ENCODE data around the gene B9D1.
A peak's percentile ranks its signal among the peaks of the same experiment; 100 is the strongest.
"Not testable (repeated sequence)": the region's sequence is repeated elsewhere in the genome, so short reads cannot be mapped to it uniquely, and the experiment has no call there.

B9D1 gene

GRCh38 chr17:19359151-19359550 is 3.4 kb downstream of the B9D1 start:
- peaks cover 5% of the 10 kb centered on the region for H3K27me3 Mint-ChIP-seq
- no peaks in the 10 kb centered on the region for H3K9me3 Mint-ChIP-seq
- peaks cover 8% of the 10 kb centered on the region for H3K4me1 Mint-ChIP-seq
- no peaks in the 10 kb centered on the region for H3K36me3 Mint-ChIP-seq
- H3K4me3 Mint-ChIP-seq, result no peak overlapping the region
- no peak overlapping the region for H3K27ac Mint-ChIP-seq

- peaks cover 9% of the 10 kb centered on the region for H3K27me3 Mint-ChIP-seq
- H3K27ac Mint-ChIP-seq, result no peak overlapping the region
- H3K9me3 Mint-ChIP-seq, result no peaks in the 10 kb centered on the region
- H3K36me3 Mint-ChIP-seq, result no peaks in the 10 kb centered on the region
- H3K4me3 Mint-ChIP-seq, result no peak overlapping the region
- H3K4me1 Mint-ChIP-seq, result peaks cover 8% of the 10 kb centered on the region
These were observed 4.8 kb downstream of the B9D1 start for GRCh38 chr17:19357761-19358160.

GRCh38 chr17:19357351-19357750 is 5.2 kb downstream of the B9D1 start:
- Mint-ChIP-seq H3K27ac (no peak overlapping the region), H3K9me3 (no peaks in the 10 kb centered on the region), H3K36me3 (no peaks in the 10 kb centered on the region), H3K4me3 (no peak overlapping the region), H3K27me3 (peaks cover 9% of the 10 kb centered on the region), H3K4me1 (peaks cover 8% of the 10 kb centered on the region)

- Mint-ChIP-seq H3K4me3 (no peak overlapping the region), H3K9me3 (no peaks in the 10 kb centered on the region), H3K4me1 (no peaks in the 10 kb centered on the region), H3K27ac (no peak overlapping the region), H3K36me3 (no peaks in the 10 kb centered on the region), H3K27me3 (peaks cover 12% of the 10 kb centered on the region)
These were observed 7.8 kb downstream of the B9D1 start for GRCh38 chr17:19354748-19355147.

- not testable (repeated sequence) for H3K36me3 Mint-ChIP-seq, H3K4me3 Mint-ChIP-seq, H3K27me3 Mint-ChIP-seq, H3K4me1 Mint-ChIP-seq, H3K9me3 Mint-ChIP-seq, H3K27ac Mint-ChIP-seq
These were observed 9.1 kb downstream of the B9D1 start for GRCh38 chr17:19353401-19353800.

GRCh38 chr17:19348806-19349205 is 13.7 kb downstream of the B9D1 start:
- H3K9me3 Mint-ChIP-seq, result no peaks in the 10 kb centered on the region
- no peaks in the 10 kb centered on the region for H3K36me3 Mint-ChIP-seq
- H3K4me3 Mint-ChIP-seq, result no peak overlapping the region
- peak overlapping the region; percentile 35 for H3K27ac Mint-ChIP-seq
- no peaks in the 10 kb centered on the region for H3K4me1 Mint-ChIP-seq
- H3K27me3 Mint-ChIP-seq, result peaks cover 3% of the 10 kb centered on the region

GRCh38 chr17:19348081-19348650 is 14.4 kb downstream of the B9D1 start:
- Mint-ChIP-seq H3K4me1 (no peaks in the 10 kb centered on the region), H3K4me3 (no peak overlapping the region), H3K36me3 (no peaks in the 10 kb centered on the region), H3K9me3 (no peaks in the 10 kb centered on the region), H3K27ac (no peak overlapping the region), H3K27me3 (peaks cover 3% of the 10 kb centered on the region)

- no peak overlapping the region for H3K27ac Mint-ChIP-seq
- H3K4me1 Mint-ChIP-seq, result no peaks in the 10 kb centered on the region
- H3K9me3 Mint-ChIP-seq, result no peaks in the 10 kb centered on the region
- peaks cover 3% of the 10 kb centered on the region for H3K27me3 Mint-ChIP-seq
- no peaks in the 10 kb centered on the region for H3K36me3 Mint-ChIP-seq
- no peak overlapping the region for H3K4me3 Mint-ChIP-seq
These were observed 15.0 kb downstream of the B9D1 start for GRCh38 chr17:19347323-19348080.

GRCh38 chr17:19346351-19347255 is 15.9 kb downstream of the B9D1 start:
- Mint-ChIP-seq H3K36me3 (no peaks in the 10 kb centered on the region), H3K4me3 (no peak overlapping the region), H3K27ac (peak overlapping the region; percentile 6), H3K4me1 (no peaks in the 10 kb centered on the region), H3K27me3 (peaks cover under 1% of the 10 kb centered on the region), H3K9me3 (no peaks in the 10 kb centered on the region)

GRCh38 chr17:19345486-19346350 is 16.8 kb downstream of the B9D1 start:
- no peaks in the 10 kb centered on the region for H3K4me1 Mint-ChIP-seq
- no peak overlapping the region for H3K4me3 Mint-ChIP-seq
- no peaks in the 10 kb centered on the region for H3K36me3 Mint-ChIP-seq
- no peak overlapping the region for H3K27ac Mint-ChIP-seq
- no peaks in the 10 kb centered on the region for H3K9me3 Mint-ChIP-seq
- H3K27me3 Mint-ChIP-seq, result peaks cover 5% of the 10 kb centered on the region

GRCh38 chr17:19345067-19345460 is 17.5 kb downstream of the B9D1 start:
- Mint-ChIP-seq H3K36me3 (no peaks in the 10 kb centered on the region), H3K27me3 (peaks cover 6% of the 10 kb centered on the region), H3K27ac (no peak overlapping the region), H3K4me1 (no peaks in the 10 kb centered on the region), H3K4me3 (no peak overlapping the region), H3K9me3 (no peaks in the 10 kb centered on the region)

GRCh38 chr17:19344311-19345066 is 18.0 kb downstream of the B9D1 start:
- Mint-ChIP-seq H3K4me3 (no peak overlapping the region), H3K27ac (no peak overlapping the region), H3K9me3 (no peaks in the 10 kb centered on the region)

GRCh38 chr17:19343671-19344151 is 18.8 kb downstream of the B9D1 start:
- Mint-ChIP-seq H3K36me3 (no peaks in the 10 kb centered on the region), H3K4me1 (no peaks in the 10 kb centered on the region), H3K27me3 (peaks cover 7% of the 10 kb centered on the region), H3K9me3 (no peaks in the 10 kb centered on the region), H3K4me3 (no peak overlapping the region), H3K27ac (no peak overlapping the region)

More at GRCh38 chr17:19344311-19345066, 18.0 kb downstream of the B9D1 start:
- no peaks in the 10 kb centered on the region for H3K36me3 Mint-ChIP-seq
- H3K4me1 Mint-ChIP-seq, result no peaks in the 10 kb centered on the region
- H3K27me3 Mint-ChIP-seq, result peaks cover 7% of the 10 kb centered on the region

- Mint-ChIP-seq H3K36me3 (no peaks in the 10 kb centered on the region), H3K9me3 (no peaks in the 10 kb centered on the region), H3K27me3 (peaks cover 7% of the 10 kb centered on the region), H3K27ac (no peak overlapping the region), H3K4me1 (no peaks in the 10 kb centered on the region), H3K4me3 (no peak overlapping the region)
These were observed 19.3 kb downstream of the B9D1 start for GRCh38 chr17:19343256-19343630.
